Keratinocyte (primary cell): ENCODE data around the gene INPP5K. TPM values are rescaled to one million over a fixed set of nuclear protein-coding genes. Genes with fewer than 3 reads are reported as not detected.

Experiments used
- DNase-seq: peaks from one replicate; pipeline ENCODE4 v3.0.0-alpha.2; 2011; ENCODE audit warnings: low read depth, missing footprints, low spot score
- FAIRE-seq: peaks from 2 replicates; lab custom pipeline; 2011; peaks lifted over from hg19 to GRCh38; lab: Jason Lieb, UNC
- H2AFZ ChIP-seq: 2 replicates; pipeline ENCODE4 v1.6.0; 2012; ENCODE audit warnings: low read length, control low read depth, inconsistent platforms; ENCODE audit not compliant: control insufficient read depth
- H3K27ac ChIP-seq: 2 replicates; pipeline ENCODE4 v1.5.1; 2011; ENCODE audit warnings: low read length; ENCODE audit not compliant: control insufficient read depth, insufficient read depth
- H3K27me3 ChIP-seq: 3 replicates; pipeline ENCODE4 v1.6.0; 2011; ENCODE audit warnings: low read length; ENCODE audit not compliant: control insufficient read depth, insufficient read depth; ENCODE audit errors: extremely low read depth
- H3K36me3 ChIP-seq, 2 experiments: 2 replicates in 1 of 2; 3 replicates in 1 of 2; pipeline ENCODE4 v1.5.1; 2011; ENCODE audit warnings: low read length in 2 of 2, mild to moderate bottlenecking in 1 of 2; ENCODE audit not compliant: control insufficient read depth in 2 of 2, insufficient read depth in 2 of 2; ENCODE audit errors: extremely low read depth in 1 of 2
- H3K4me1 ChIP-seq: 3 replicates; pipeline ENCODE4 v1.5.1; 2011; ENCODE audit warnings: low read length; ENCODE audit not compliant: control insufficient read depth, insufficient read depth; ENCODE audit errors: extremely low read depth
- H3K4me2 ChIP-seq: 3 replicates; pipeline ENCODE4 v1.6.0; 2011; ENCODE audit warnings: low read depth, low read length; ENCODE audit not compliant: control insufficient read depth, insufficient read depth; ENCODE audit errors: extremely low read depth
- H3K4me3 ChIP-seq, 3 experiments: fragments of 200-600 bp in 1 of 3; sonication (generic) in 1 of 3; 2 replicates in 2 of 3; 3 replicates in 1 of 3; pipeline ENCODE4 v1.5.1; 2011 to 2016; ENCODE audit warnings: low read length in 3 of 3, mild to moderate bottlenecking in 3 of 3, control low read depth in 2 of 3, inconsistent platforms in 1 of 3, low read depth in 1 of 3, mixed read lengths in 1 of 3, mixed run types in 1 of 3, moderate library complexity in 1 of 3; ENCODE audit not compliant: control insufficient read depth in 2 of 3, insufficient read depth in 2 of 3; ENCODE audit errors: extremely low read depth in 1 of 3
- H3K79me2 ChIP-seq: 2 replicates; pipeline ENCODE4 v1.6.0; 2012; ENCODE audit warnings: low read length; ENCODE audit not compliant: control insufficient read depth, insufficient read depth
- H3K9ac ChIP-seq: 3 replicates; pipeline ENCODE4 v1.6.0; 2011; ENCODE audit warnings: low read length; ENCODE audit not compliant: control insufficient read depth, insufficient read depth; ENCODE audit errors: extremely low read depth
- H3K9me1 ChIP-seq: 3 replicates; pipeline ENCODE4 v1.6.0; 2011; ENCODE audit warnings: low read length; ENCODE audit not compliant: control insufficient read depth, insufficient read depth; ENCODE audit errors: extremely low read depth
- H3K9me3 ChIP-seq: 2 replicates; pipeline ENCODE4 v1.5.1; 2012; ENCODE audit warnings: low read depth, low read length; ENCODE audit not compliant: control insufficient read depth
- H4K20me1 ChIP-seq: 3 replicates; pipeline ENCODE4 v1.6.0; 2011; ENCODE audit warnings: low read length; ENCODE audit not compliant: control insufficient read depth, insufficient read depth; ENCODE audit errors: extremely low read depth
- EZH2 ChIP-seq: IDR thresholded peaks from one replicate; pipeline ENCODE4 v1.6.1; 2012; ENCODE audit warnings: inconsistent platforms, mild to moderate bottlenecking, low read length, moderate library complexity
- dilution Hi-C: fragments of 300-500 bp; cut with MboI; formaldehyde crosslinking; loops from one replicate; pipeline ENCODE4 v1.7.0; 2020; ENCODE audit warnings: low sequenced_read_pairs; ENCODE audit not compliant: extremely low pct_ligation_motif_present
- polyA plus RNA-seq, 5 experiments: library from polyadenylated mRNA; depleted of rRNA in 3 of 5; stranded (reverse) in 3 of 5; stranded (forward) in 1 of 5; unstranded in 1 of 5; fragments of >200 nt; gene quantifications; 1 replicate in 1 of 5; 2 replicates in 3 of 5; 3 replicates in 1 of 5; pipeline versions ENCODE4 v1.2.1 to v1.2.3, GENCODE V29; 2011 to 2012; ENCODE audit warnings: missing spikeins in 2 of 5, low read depth in 1 of 5, low replicate concordance in 1 of 5
- TF ChIP-seq, protein P1 (sequence below), 3 experiments: IDR thresholded peaks in 1 of 3; conservative IDR thresholded peaks in 1 of 3; optimal IDR thresholded peaks in 1 of 3; 2 replicates in 2 of 3; 3 replicates in 1 of 3; pipeline versions ENCODE3 to v1.5.1; 2011; ENCODE audit warnings: low read length in 3 of 3, mild to moderate bottlenecking in 3 of 3, moderate library complexity in 2 of 3, control low read depth in 1 of 3, inconsistent platforms in 1 of 3; ENCODE audit not compliant: insufficient read depth in 2 of 3; ENCODE audit errors: extremely low read depth in 1 of 3

The INPP5K gene
- polyA plus RNA-seq, 1 donor (not counting 4 experiments of a cell fraction or from before 2014, with no cell fraction given) = 23.0 TPM

- Histone ChIP-seq H4K20me1 (no peaks in the 10 kb centered on the region), H3K4me3 (no peak overlapping the region), H3K4me1 (peaks cover 47% of the 10 kb centered on the region), H3K9ac (peak overlapping the region; percentile 65), H2AFZ (peak overlapping the region; percentile 74), H3K27me3 (no peaks in the 10 kb centered on the region), H3K79me2 (peaks cover 17% of the 10 kb centered on the region), H3K9me3 (no peaks in the 10 kb centered on the region), H3K36me3 (peaks cover 12 to 13% of the 10 kb centered on the region in 2 experiments), H3K27ac (peak overlapping the region; percentile 83), H3K4me2 (peak overlapping the region; percentile 59), H3K9me1 (no peaks in the 10 kb centered on the region)
- TF ChIP-seq, protein P1, sequence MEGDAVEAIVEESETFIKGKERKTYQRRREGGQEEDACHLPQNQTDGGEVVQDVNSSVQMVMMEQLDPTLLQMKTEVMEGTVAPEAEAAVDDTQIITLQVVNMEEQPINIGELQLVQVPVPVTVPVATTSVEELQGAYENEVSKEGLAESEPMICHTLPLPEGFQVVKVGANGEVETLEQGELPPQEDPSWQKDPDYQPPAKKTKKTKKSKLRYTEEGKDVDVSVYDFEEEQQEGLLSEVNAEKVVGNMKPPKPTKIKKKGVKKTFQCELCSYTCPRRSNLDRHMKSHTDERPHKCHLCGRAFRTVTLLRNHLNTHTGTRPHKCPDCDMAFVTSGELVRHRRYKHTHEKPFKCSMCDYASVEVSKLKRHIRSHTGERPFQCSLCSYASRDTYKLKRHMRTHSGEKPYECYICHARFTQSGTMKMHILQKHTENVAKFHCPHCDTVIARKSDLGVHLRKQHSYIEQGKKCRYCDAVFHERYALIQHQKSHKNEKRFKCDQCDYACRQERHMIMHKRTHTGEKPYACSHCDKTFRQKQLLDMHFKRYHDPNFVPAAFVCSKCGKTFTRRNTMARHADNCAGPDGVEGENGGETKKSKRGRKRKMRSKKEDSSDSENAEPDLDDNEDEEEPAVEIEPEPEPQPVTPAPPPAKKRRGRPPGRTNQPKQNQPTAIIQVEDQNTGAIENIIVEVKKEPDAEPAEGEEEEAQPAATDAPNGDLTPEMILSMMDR (optimal IDR thresholded peaks at IDR 0.05 in 1 of 3, IDR thresholded peaks at IDR 0.05 in 1 of 3, conservative IDR thresholded peaks at IDR 0.05 in 1 of 3; ENCODE audit: extremely low read depth in 1 of 3, insufficient read depth in 2 of 3, low read length in 3 of 3) = no peak
- no peak for TF ChIP-seq EZH2
- FAIRE-seq (no peak), DNase-seq (no peak)
- dilution Hi-C loops = no loop called here
Observed at GRCh38 chr17:1511756-1512321, 4.6 kb downstream of the INPP5K start.

DNA sequence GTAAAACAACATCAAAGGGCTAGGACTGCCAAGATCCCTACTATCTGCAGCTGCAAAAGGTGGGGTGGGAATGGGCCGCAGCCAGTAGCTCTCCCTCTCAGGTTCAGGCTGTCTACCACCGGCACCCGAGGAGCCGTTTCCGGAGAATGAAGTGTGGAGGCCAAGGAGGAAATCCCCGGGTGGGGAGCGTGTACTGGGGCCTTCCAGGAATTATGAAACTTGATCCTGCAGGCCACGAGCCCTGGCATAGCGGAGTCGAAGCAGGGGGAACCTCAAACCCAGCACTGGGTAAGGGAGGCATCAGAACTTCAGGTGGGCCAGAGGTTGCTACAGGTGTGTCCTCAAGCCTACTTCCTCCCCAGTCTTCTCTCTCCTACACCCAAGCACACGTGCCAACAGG is 5.1 kb downstream of the INPP5K start:
- Histone ChIP-seq H2AFZ (peak overlapping the region; percentile 73), H4K20me1 (no peaks in the 10 kb centered on the region), H3K9me3 (no peaks in the 10 kb centered on the region), H3K79me2 (peaks cover 17% of the 10 kb centered on the region), H3K27me3 (no peaks in the 10 kb centered on the region), H3K4me3 (no peak overlapping the region), H3K27ac (peak overlapping the region; percentile 83), H3K9me1 (no peaks in the 10 kb centered on the region), H3K9ac (peak overlapping the region; percentile 65), H3K36me3 (peaks cover 12 to 17% of the 10 kb centered on the region in 2 experiments), H3K4me1 (peaks cover 47% of the 10 kb centered on the region), H3K4me2 (peak overlapping the region; percentile 59)
- DNase-seq (no peak), FAIRE-seq (no peak)
- dilution Hi-C loops = no loop called here
- no peak for TF ChIP-seq EZH2
- TF ChIP-seq, protein P1 (optimal IDR thresholded peaks at IDR 0.05 in 1 of 3, IDR thresholded peaks at IDR 0.05 in 1 of 3, conservative IDR thresholded peaks at IDR 0.05 in 1 of 3; ENCODE audit: extremely low read depth in 1 of 3, insufficient read depth in 2 of 3, low read length in 3 of 3) = no peak
